ENCODE data around the gene LRP11. TPM values are rescaled to one million over a fixed set of nuclear protein-coding genes. Genes with fewer than 3 reads are reported as not detected.

LRP11 gene
- total and polyA plus RNA-seq, 10 of the 15 experiments (the other 5 are each of a cell fraction or from before 2014, with no cell fraction given), result under 0.01 to 0.23 (median 0.03) TPM; not detected in 6

DNA sequence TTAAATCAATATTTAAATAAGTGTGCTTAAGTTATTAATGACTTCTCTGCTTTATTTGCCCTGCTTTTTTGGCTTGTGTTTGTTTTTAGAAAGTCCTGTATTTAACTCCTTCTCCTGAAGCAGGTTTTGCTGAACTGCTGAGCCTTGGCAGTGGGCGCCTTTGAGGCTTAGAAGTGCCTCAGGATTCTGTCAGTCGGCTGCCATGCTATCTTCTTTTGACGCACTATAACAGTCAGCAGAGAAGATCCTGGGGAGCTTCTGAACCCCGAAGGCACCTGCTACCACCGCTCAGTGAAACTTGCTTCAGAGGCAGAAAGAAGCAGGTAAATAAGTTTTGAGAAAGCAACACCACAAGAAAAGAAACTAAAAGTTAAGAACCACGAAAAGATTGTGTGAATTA, 92.2 kb downstream of the LRP11 start:
- no TSS peak for BruUV-seq (replicated peaks)
- POLR2A ChIA-PET, result no interaction called here

DNA sequence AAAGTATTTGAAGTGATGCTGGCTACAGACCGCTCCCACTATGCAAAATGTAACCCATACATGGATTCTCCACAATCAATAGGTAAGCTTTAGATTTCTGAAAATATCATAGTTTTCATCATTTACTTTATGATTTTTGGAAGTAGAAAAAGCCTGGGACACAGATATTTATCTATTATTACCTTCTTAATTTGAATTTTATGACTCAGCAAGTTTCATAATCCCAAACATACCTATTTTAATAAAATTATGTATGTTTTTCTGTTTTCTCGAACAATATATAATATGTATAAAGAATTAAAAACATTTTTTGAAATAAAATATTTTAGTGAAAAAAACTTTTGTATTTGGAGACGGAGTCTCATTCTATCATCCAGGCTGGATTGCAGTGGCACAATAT, 93.0 kb downstream of the LRP11 start:
- no peak for ATAC-seq
- H3K27ac ChIP-seq (ENCODE audit: control insufficient read depth, insufficient read depth), result no peak overlapping the region
- no peak overlapping the region for H2AFZ ChIP-seq (ENCODE audit: control insufficient read depth, low read depth, low read length)
- SMC1A ChIA-PET (ENCODE audit: uncharacterized antibody, unreplicated experiment), result no interaction called here
- no peak for DNase-seq (ENCODE audit: low read depth, low spot score)
- TF ChIP-seq, protein P1, sequence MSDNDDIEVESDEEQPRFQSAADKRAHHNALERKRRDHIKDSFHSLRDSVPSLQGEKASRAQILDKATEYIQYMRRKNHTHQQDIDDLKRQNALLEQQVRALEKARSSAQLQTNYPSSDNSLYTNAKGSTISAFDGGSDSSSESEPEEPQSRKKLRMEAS (IDR thresholded peaks at IDR 0.05; ENCODE audit: low read depth, low read length), result no peak
- no peak for TF ChIP-seq SMAD5 (IDR thresholded peaks at IDR 0.05; ENCODE audit: low read depth)
- no peak for TF ChIP-seq RELA (IDR thresholded peaks at IDR 0.05; ENCODE audit: borderline replicate concordance, partially characterized antibody)
- TF ChIP-seq IKZF2 (IDR thresholded peaks at IDR 0.05), result no peak
- no peak for TF ChIP-seq ZNF384 (IDR thresholded peaks at IDR 0.05; ENCODE audit: borderline replicate concordance, low read depth, low read length)
- TF ChIP-seq, protein P2, sequence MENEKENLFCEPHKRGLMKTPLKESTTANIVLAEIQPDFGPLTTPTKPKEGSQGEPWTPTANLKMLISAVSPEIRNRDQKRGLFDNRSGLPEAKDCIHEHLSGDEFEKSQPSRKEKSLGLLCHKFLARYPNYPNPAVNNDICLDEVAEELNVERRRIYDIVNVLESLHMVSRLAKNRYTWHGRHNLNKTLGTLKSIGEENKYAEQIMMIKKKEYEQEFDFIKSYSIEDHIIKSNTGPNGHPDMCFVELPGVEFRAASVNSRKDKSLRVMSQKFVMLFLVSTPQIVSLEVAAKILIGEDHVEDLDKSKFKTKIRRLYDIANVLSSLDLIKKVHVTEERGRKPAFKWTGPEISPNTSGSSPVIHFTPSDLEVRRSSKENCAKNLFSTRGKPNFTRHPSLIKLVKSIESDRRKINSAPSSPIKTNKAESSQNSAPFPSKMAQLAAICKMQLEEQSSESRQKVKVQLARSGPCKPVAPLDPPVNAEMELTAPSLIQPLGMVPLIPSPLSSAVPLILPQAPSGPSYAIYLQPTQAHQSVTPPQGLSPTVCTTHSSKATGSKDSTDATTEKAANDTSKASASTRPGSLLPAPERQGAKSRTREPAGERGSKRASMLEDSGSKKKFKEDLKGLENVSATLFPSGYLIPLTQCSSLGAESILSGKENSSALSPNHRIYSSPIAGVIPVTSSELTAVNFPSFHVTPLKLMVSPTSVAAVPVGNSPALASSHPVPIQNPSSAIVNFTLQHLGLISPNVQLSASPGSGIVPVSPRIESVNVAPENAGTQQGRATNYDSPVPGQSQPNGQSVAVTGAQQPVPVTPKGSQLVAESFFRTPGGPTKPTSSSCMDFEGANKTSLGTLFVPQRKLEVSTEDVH (IDR thresholded peaks at IDR 0.05; ENCODE audit: low read depth, partially characterized antibody), result no peak
- no peak for FAIRE-seq
- H4K20me1 ChIP-seq (ENCODE audit: control insufficient read depth, insufficient read depth), result no peaks in the 10 kb centered on the region
- no peaks in the 10 kb centered on the region for H3K27me3 ChIP-seq (replicated peaks in 1 of 2; ENCODE audit: control insufficient read depth in 2 of 2, insufficient read depth in 2 of 2, low read length in 1 of 2)
- no TSS peak for BruUV-seq (replicated peaks)
- CTCF ChIA-PET, result no interaction called here
- 94% methylated on average over 3 of the region's 3 CpGs for WGBS (ENCODE audit: insufficient coverage, insufficient replicate concordance, low lambda C conversion rate, missing lambda C conversion rate)
- no peak overlapping the region for H3K4me2 ChIP-seq (ENCODE audit: control insufficient read depth, insufficient read depth)
- intact Hi-C loops (cut with micrococcal nuclease; ENCODE audit: unreplicated experiment), result no loop called here
- H3K4me3 ChIP-seq, result no peak overlapping the region
- in situ Hi-C loops (cut with MboI), result no loop called here
- peaks cover under 1% of the 10 kb centered on the region; the same call in 2 of the 3 replicates for H3K9me3 ChIP-seq (replicated peaks; ENCODE audit: control insufficient read depth, insufficient read depth, low read length)
- no peaks in the 10 kb centered on the region for H3K4me1 ChIP-seq (ENCODE audit: control insufficient read depth, insufficient read depth, low read length)
- H3K79me2 ChIP-seq (ENCODE audit: control insufficient read depth, insufficient read depth, low read length), result no peaks in the 10 kb centered on the region; the same call in 1 of the 2 replicates
- POLR2A ChIA-PET, result no interaction called here
- RAD21 ChIA-PET (ENCODE audit: unreplicated experiment), result no interaction called here
- H3K36me3 ChIP-seq (ENCODE audit: control insufficient read depth in 2 of 2, insufficient read depth in 2 of 2, low read length in 1 of 2), result peaks cover 0 to 9% of the 10 kb centered on the region in 2 experiments; a peak in 1 of 4 replicates
- no peak overlapping the region for H3K9ac ChIP-seq (ENCODE audit: control insufficient read depth, insufficient read depth, low read length)

More for the DNA sequence above, 92.2 kb downstream of the LRP11 start:
- ChIA-PET RAD21 (ENCODE audit: unreplicated experiment) (no interaction called here), CTCF (no interaction called here), SMC1A (ENCODE audit: uncharacterized antibody, unreplicated experiment) (no interaction called here)
- Histone ChIP-seq H4K20me1 (ENCODE audit: control insufficient read depth, insufficient read depth) (no peaks in the 10 kb centered on the region), H3K9me3 (replicated peaks; ENCODE audit: control insufficient read depth, insufficient read depth, low read length) (no peaks in the 10 kb centered on the region), H3K4me3 (no peak overlapping the region), H3K27me3 (replicated peaks in 1 of 2; ENCODE audit: control insufficient read depth in 2 of 2, insufficient read depth in 2 of 2, low read length in 1 of 2) (no peaks in the 10 kb centered on the region), H2AFZ (ENCODE audit: control insufficient read depth, low read depth, low read length) (no peak overlapping the region), H3K4me1 (ENCODE audit: control insufficient read depth, insufficient read depth, low read length) (no peaks in the 10 kb centered on the region), H3K36me3 (ENCODE audit: control insufficient read depth in 2 of 2, insufficient read depth in 2 of 2, low read length in 1 of 2) (peaks cover 0 to 9% of the 10 kb centered on the region in 2 experiments; a peak in 1 of 4 replicates), H3K79me2 (ENCODE audit: control insufficient read depth, insufficient read depth, low read length) (no peaks in the 10 kb centered on the region; the same call in 1 of the 2 replicates), H3K4me2 (ENCODE audit: control insufficient read depth, insufficient read depth) (no peak overlapping the region), H3K27ac (ENCODE audit: control insufficient read depth, insufficient read depth) (no peak overlapping the region), H3K9ac (ENCODE audit: control insufficient read depth, insufficient read depth, low read length) (no peak overlapping the region)
- TF ChIP-seq BCL11A (IDR thresholded peaks at IDR 0.05; ENCODE audit: low read depth, low read length), result no peak
- TF ChIP-seq NR2C2 (IDR thresholded peaks at IDR 0.05; ENCODE audit: borderline replicate concordance, control insufficient read depth, insufficient read length, low read depth), result no peak
- no peak for TF ChIP-seq TCF3 (IDR thresholded peaks at IDR 0.05; ENCODE audit: borderline replicate concordance, insufficient read depth, low read depth, low read length)
- TF ChIP-seq BACH1 (IDR thresholded peaks at IDR 0.05; ENCODE audit: borderline replicate concordance), result no peak
- TF ChIP-seq POU2F2 (IDR thresholded peaks at IDR 0.05; ENCODE audit: borderline replicate concordance, low read depth, low read length), result no peak
- no peak for TF ChIP-seq SP1 (IDR thresholded peaks at IDR 0.05; ENCODE audit: low read depth, low read length)
- 95% methylated on average over 6 of the region's 6 CpGs for WGBS (ENCODE audit: insufficient coverage, insufficient replicate concordance, low lambda C conversion rate, missing lambda C conversion rate)
- DNase-seq (ENCODE audit: low read depth, low spot score), result no peak
- no peak for ATAC-seq
- no peak for FAIRE-seq
- intact Hi-C loops (cut with micrococcal nuclease; ENCODE audit: unreplicated experiment) (no loop called here), in situ Hi-C loops (cut with MboI) (no loop called here)
